Mucosa of rectum (tissue), 2 donors: Measurements from ENCODE around the gene SLC38A5.
"Not testable (repeated sequence)": the region's sequence is repeated elsewhere in the genome, so short reads cannot be mapped to it uniquely, and the experiment has no call there.

Experiments
- H3K27ac ChIP-seq, 2 donors: one replicate each; pipeline ENCODE4 v1.7.0; 2013; ENCODE audit warnings: inconsistent platforms in 2 of 2, low read depth in 2 of 2, low read length in 2 of 2
- H3K27me3 ChIP-seq, 2 donors: one replicate each; pipeline ENCODE4 v1.7.0; 2013; ENCODE audit warnings: low read length in 2 of 2; ENCODE audit not compliant: control insufficient read depth in 2 of 2, insufficient read depth in 2 of 2
- H3K36me3 ChIP-seq, 2 donors: one replicate each; pipeline ENCODE4 v1.7.0; 2013; ENCODE audit warnings: low read length in 2 of 2; ENCODE audit not compliant: control insufficient read depth in 2 of 2, insufficient read depth in 2 of 2
- H3K4me1 ChIP-seq, 2 donors: one replicate each; pipeline ENCODE4 v1.7.0; 2013; ENCODE audit warnings: low read length in 2 of 2, mild to moderate bottlenecking in 1 of 2; ENCODE audit not compliant: control insufficient read depth in 2 of 2, insufficient read depth in 2 of 2
- H3K4me3 ChIP-seq, 2 donors: one replicate each; pipeline ENCODE4 v1.7.0; 2013; ENCODE audit warnings: low read length in 2 of 2
- H3K9ac ChIP-seq, 2 donors: one replicate each; pipeline ENCODE4 v1.7.0; 2013; ENCODE audit warnings: low read length in 2 of 2, low read depth in 1 of 2, mild to moderate bottlenecking in 1 of 2
- H3K9me3 ChIP-seq, 2 donors: one replicate each; pipeline ENCODE4 v1.7.0; 2013; ENCODE audit warnings: low read length in 2 of 2; ENCODE audit not compliant: control insufficient read depth in 2 of 2
- donor health status: healthy.
- donor health status: Normal muscosa, but diverticular disease.

Gene SLC38A5

DNA sequence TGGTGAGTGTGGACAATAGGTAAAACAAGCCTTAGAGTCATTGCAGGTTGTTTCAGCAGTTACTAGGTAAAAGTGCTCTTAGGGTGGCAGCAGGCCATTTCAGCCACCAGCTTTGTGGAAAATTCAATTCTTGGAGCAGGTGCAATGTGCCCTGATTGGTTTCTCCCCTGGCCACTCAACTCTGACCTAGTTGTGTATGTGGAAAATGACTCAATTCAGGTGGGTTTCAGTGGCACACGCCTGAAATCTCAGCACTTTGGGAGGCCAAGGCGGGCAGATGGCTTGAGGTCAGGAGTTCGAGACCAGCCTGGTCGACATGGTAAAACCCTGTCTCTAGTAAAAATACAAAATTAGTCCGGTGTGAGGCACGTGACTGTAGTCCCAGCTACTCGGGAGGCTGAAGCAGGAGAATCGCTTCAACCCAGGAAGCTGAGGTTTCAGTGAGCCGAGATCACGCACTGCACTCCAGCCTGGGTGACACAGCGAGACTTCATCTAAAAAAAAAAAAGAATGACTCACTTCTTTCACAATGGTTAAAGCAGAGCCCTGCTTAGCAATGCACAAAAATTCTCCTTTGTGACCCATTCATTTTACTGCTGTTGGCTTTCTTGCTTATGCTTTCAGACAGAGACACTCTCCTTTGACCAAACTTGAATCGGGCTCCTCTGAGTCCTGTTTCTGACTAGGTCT is 42.9 kb downstream of the SLC38A5 start:
- not testable (repeated sequence) for H3K36me3 ChIP-seq, H3K9me3 ChIP-seq

DNA sequence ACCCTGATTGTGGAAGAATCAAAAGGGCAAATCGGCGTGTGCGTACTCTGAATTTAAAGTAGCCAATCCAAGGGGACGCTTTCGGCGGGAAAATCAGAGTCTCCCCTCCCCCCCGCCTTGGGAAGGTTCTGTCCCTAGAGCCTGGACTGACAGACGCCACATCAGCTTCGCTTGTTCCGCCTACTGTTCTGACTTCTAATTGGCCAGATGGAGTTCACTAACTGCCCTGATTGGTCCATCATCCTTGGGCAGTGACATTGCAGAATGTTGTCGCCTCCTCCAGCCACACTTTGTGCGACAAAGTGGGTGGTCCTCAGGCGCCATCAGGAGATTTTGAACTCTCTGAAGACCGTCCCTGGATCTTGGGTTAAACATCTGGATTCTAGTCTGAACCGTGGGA is 58.2 kb downstream of the SLC38A5 start, which contains the start of gene SSX4B:
SSX4B (minus strand) TSS at position 101 of the 400 bp plus-strand sequence. CDS start 588 bp downstream, outside the sequence.
- H3K27ac ChIP-seq, H3K36me3 ChIP-seq, H3K4me1 ChIP-seq, H3K27me3 ChIP-seq, H3K4me3 ChIP-seq, H3K9ac ChIP-seq, H3K9me3 ChIP-seq: not testable (repeated sequence)

More for the DNA sequence above, 42.9 kb downstream of the SLC38A5 start:
- not testable (repeated sequence) for H3K4me1 ChIP-seq, H3K9ac ChIP-seq, H3K27me3 ChIP-seq, H3K27ac ChIP-seq, H3K4me3 ChIP-seq
